Heart right ventricle (tissue), 16 donors: Measurements from ENCODE around the gene NME2. TPM values are rescaled to one million over a fixed set of nuclear protein-coding genes. Genes with fewer than 3 reads are reported as not detected.

ENCODE experiments used
- ATAC-seq, 8 donors: fragments of 200-7000 bp; cut with Tn5 transposase; one replicate each; pipeline ENCODE4 v1.9.1; 2020; ENCODE audit warnings: mild to moderate bottlenecking in 8 of 8, moderate library complexity in 8 of 8, moderate number of reproducible peaks in 1 of 8
- DNase-seq, 2 donors: peaks; one replicate each; pipeline ENCODE4 v3.0.0-alpha.2; 2020
- H3K27ac ChIP-seq, 10 donors: fragments of 200-600 bp; sonication (generic) in 2 of 10; one replicate each; pipeline versions ENCODE4 v1.5.0 to v1.8.0; 2020 to 2022; ENCODE audit warnings: mild to moderate bottlenecking in 3 of 10
- H3K27me3 ChIP-seq, 7 donors: fragments of 200-600 bp; one replicate each; pipeline ENCODE4 v1.8.0; 2021 to 2022; ENCODE audit warnings: mild to moderate bottlenecking in 2 of 7
- H3K36me3 ChIP-seq, 9 donors: fragments of 200-600 bp; sonication (generic) in 1 of 9; one replicate each; pipeline versions ENCODE4 v1.5.0 to v1.8.0; 2020 to 2022; ENCODE audit warnings: mild to moderate bottlenecking in 2 of 9
- H3K4me1 ChIP-seq, 9 donors: fragments of 200-600 bp; sonication (generic) in 1 of 9; one replicate each; pipeline versions ENCODE4 v1.5.0 to v1.8.0; 2020 to 2022; ENCODE audit warnings: mild to moderate bottlenecking in 4 of 9
- H3K4me3 ChIP-seq, 10 donors: fragments of 200-600 bp; sonication (generic) in 2 of 10; one replicate each; pipeline versions ENCODE4 v1.5.0 to v1.8.0; 2020 to 2022; ENCODE audit warnings: mild to moderate bottlenecking in 7 of 10, moderate library complexity in 2 of 10
- H3K9me3 ChIP-seq, 11 donors: fragments of 200-600 bp in 10 of 11; sonication (generic) in 2 of 11; one replicate each; pipeline versions ENCODE4 v1.5.0 to v1.8.0; 2013 to 2022; ENCODE audit warnings: mild to moderate bottlenecking in 2 of 11, control low read depth in 1 of 11, moderate library complexity in 1 of 11
- WGBS, 2 donors: extraction: QIAGEN DNeasy Blood & Tissue Kit; methylation state at CpG; one replicate each; pipeline ENCODE4 v1.1.7; 2013; ENCODE audit warnings: inconsistent platforms in 1 of 2; 5-methylcytosine and 5-hydroxymethylcytosine counted together
- intact Hi-C, 10 donors: fragments of 100-400 bp; cut with DNase I; formaldehyde crosslinking; loops; one replicate each; pipeline versions ENCODE4 v1.11.1 to v1.14.2; 2022
- polyA plus RNA-seq, 2 donors: library from polyadenylated mRNA; stranded (reverse); fragments of 200-250 nt; gene quantifications; one replicate each; pipeline ENCODE4 v1.2.3, GENCODE V29; 2013
- total RNA-seq, 10 donors: library from RNA; stranded (reverse); fragmentation: NEBNext Ultra II Directional in 3 of 10; extraction: Animal tissue kit (Norgen Biotek cat#: 25700) in 3 of 10; gene quantifications; one replicate each; pipeline versions ENCODE4 v1.2.1 to v1.2.4, GENCODE V29; 2021 to 2023
- TF ChIP-seq, protein P1 (sequence below), 9 donors: fragments of 200-600 bp; sonication (generic) in 2 of 9; IDR thresholded peaks; one replicate each; pipeline versions ENCODE4 v1.5.0 to v1.8.0; 2021 to 2022; ENCODE audit warnings: antibody characterized with exemption in 9 of 9, mild to moderate bottlenecking in 5 of 9, moderate library complexity in 1 of 9
- donor health status: Arrhythmogenic right ventricular cardiomyopathy.
- donor health status: ischemic (EF 13 %, LVEDD 7.1; RV severe dilation, severe dysfunction).
- donor health status: healthy with polysubstance abuse.
- donor health status: DM: no; HTN: yes; CAD: no.
- donor health status: DM: no; HTN: no; CAD: no.
- donor health status: ischemic (EF 25% LVEDD 6.9; RV normal size, moderate dysfunction).
- donor health status: ischemic (EF 25% LVEDD 5.7; RV mildly dilated, moderate dysfunction).
- donor health status: healthy.
- donor health status: DM: yes; HTN: yes; CAD: no.
- donor health status: Ischemic cardiomyopathy.
- donor health status: ischemic (EF 35%, LVEDD 5.7; RV mildly dilated, moderate dysfunction).
- donor health status: nonischemic (EF 11% LVEDD 7.7; RV severe dilation, severe dysfunction).
- donor health status: DM: yes; HTN: yes; CAD: no.
- donor health status: PGD.
- donor health status: ischemic (EF 29% LVEDD 5.4; RV normal size, mild dysfunction).
- donor health status: nonischemic (EF 23%, LVEDD 6.1; RV moderate dilation, normal function).

NME2 gene
- total and polyA plus RNA-seq, 12 donors: 117 to 965 (median 233) TPM

- TF ChIP-seq, protein P1, sequence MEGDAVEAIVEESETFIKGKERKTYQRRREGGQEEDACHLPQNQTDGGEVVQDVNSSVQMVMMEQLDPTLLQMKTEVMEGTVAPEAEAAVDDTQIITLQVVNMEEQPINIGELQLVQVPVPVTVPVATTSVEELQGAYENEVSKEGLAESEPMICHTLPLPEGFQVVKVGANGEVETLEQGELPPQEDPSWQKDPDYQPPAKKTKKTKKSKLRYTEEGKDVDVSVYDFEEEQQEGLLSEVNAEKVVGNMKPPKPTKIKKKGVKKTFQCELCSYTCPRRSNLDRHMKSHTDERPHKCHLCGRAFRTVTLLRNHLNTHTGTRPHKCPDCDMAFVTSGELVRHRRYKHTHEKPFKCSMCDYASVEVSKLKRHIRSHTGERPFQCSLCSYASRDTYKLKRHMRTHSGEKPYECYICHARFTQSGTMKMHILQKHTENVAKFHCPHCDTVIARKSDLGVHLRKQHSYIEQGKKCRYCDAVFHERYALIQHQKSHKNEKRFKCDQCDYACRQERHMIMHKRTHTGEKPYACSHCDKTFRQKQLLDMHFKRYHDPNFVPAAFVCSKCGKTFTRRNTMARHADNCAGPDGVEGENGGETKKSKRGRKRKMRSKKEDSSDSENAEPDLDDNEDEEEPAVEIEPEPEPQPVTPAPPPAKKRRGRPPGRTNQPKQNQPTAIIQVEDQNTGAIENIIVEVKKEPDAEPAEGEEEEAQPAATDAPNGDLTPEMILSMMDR (IDR thresholded peaks at IDR 0.05): no peak
- Histone ChIP-seq H3K4me3 (no peak overlapping the region), H3K27ac (no peak overlapping the region), H3K27me3 (no peaks in the 10 kb centered on the region), H3K4me1 (peaks cover 0 to 29% (median 0%) of the 10 kb centered on the region in 9 donors), H3K36me3 (no peaks in the 10 kb centered on the region), H3K9me3 (no peaks in the 10 kb centered on the region)
- WGBS, 2 donors: 90 to 93% methylated on average over 5 of the region's 5 CpGs
- intact Hi-C loops: no loop called here
- DNase-seq (no peak), ATAC-seq (no peak)
Measured at GRCh38 chr17:51124640-51125503, 41.3 kb upstream of the NME2 start.

GRCh38 chr17:51128076-51128475 lies 38.1 kb upstream of the NME2 start:
- WGBS, 2 donors: 59 to 62% methylated on average over 3 of the region's 3 CpGs
- H3K9me3 ChIP-seq: no peaks in the 10 kb centered on the region
- H3K27me3 ChIP-seq: no peaks in the 10 kb centered on the region
- H3K27ac ChIP-seq: no peak overlapping the region
- DNase-seq: no peak
- peaks cover 0 to 32% (median 8%) of the 10 kb centered on the region in 9 donors for H3K4me1 ChIP-seq
- ATAC-seq: peak in 1 of 8 donors; percentile 27
- no peak overlapping the region for H3K4me3 ChIP-seq
- TF ChIP-seq, protein P1 (IDR thresholded peaks at IDR 0.05): no peak
- H3K36me3 ChIP-seq: no peaks in the 10 kb centered on the region
- intact Hi-C loops: no loop called here

DNA sequence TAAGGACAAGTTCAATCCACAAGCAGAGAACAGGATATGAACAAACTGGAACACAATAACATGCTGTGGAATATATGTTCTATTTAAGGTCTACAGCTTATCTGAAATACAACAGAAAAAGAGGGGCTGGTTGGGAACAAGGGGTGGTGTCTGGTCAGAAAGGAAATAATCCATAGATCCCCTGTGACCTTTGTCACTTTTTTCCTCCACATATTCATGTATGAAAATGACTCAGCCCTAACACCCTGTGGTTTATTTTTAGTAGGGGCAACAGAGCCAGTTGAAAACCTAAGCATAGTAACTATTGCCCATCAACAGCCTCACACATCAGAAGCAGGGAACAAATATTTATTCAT lies 33.3 kb upstream of the NME2 start:
- Histone ChIP-seq H3K27ac (peak overlapping the region; percentile 52 to 84 (median 74)), H3K27me3 (no peaks in the 10 kb centered on the region), H3K4me1 (peaks cover 0 to 26% (median 11%) of the 10 kb centered on the region in 9 donors), H3K4me3 (no peak overlapping the region), H3K9me3 (no peaks in the 10 kb centered on the region), H3K36me3 (no peaks in the 10 kb centered on the region)
- intact Hi-C loops: loop anchor here in 1 of 10 donors (10.0 kb wide), 1 partner anchor 118 kb away; no protein-coding TSS in a partner anchor
- DNase-seq (no peak), ATAC-seq (peak; percentile 42 to 93 (median 82))
- TF ChIP-seq, protein P1 (IDR thresholded peaks at IDR 0.05): no peak

GRCh38 chr17:51133365-51133764 lies 32.8 kb upstream of the NME2 start:
- ATAC-seq (peak in 2 of 8 donors; percentile 15 to 22), DNase-seq (no peak)
- H3K36me3 ChIP-seq: no peaks in the 10 kb centered on the region
- no peaks in the 10 kb centered on the region for H3K9me3 ChIP-seq
- H3K4me3 ChIP-seq: no peak overlapping the region
- WGBS, 2 donors: 71 to 86% methylated on average over 2 of the region's 2 CpGs
- no peaks in the 10 kb centered on the region for H3K27me3 ChIP-seq
- H3K4me1 ChIP-seq: peaks cover 0 to 22% (median 11%) of the 10 kb centered on the region in 9 donors
- H3K27ac ChIP-seq: peak overlapping the region in 9 of 10 donors; percentile 58 to 84 (median 75)
- TF ChIP-seq, protein P1 (IDR thresholded peaks at IDR 0.05): no peak
- intact Hi-C loops: loop anchor here in 1 of 10 donors (10.0 kb wide), 1 partner anchor 119 kb away; no protein-coding TSS in a partner anchor
